ENCODE data around the gene RIPK1.
"Not testable (repeated sequence)": the region's sequence is repeated elsewhere in the genome, so short reads cannot be mapped to it uniquely, and the experiment has no call there.

The RIPK1 gene

GRCh38 chr6:3068329-3069214 lies at the start of gene RIPK1:
RIPK1 (plus strand) TSS chr6:3068494; CDS start chr6:3076824, 8,330 bp downstream.
- peak; percentile 77 to 95 (median 88) for DNase-seq (ENCODE audit: low read depth in 3 of 3, low spot score in 1 of 3)

- no peak for DNase-seq (ENCODE audit: low read depth in 3 of 3, low spot score in 1 of 3)
These were observed 49.2 kb upstream of the RIPK1 start for GRCh38 chr6:3019065-3019464.

- DNase-seq (ENCODE audit: low read depth in 3 of 3, low spot score in 1 of 3), result no peak
These were observed 48.5 kb upstream of the RIPK1 start for GRCh38 chr6:3019749-3020320.

GRCh38 chr6:3020976-3021598 lies 47.2 kb upstream of the RIPK1 start:
- not testable (repeated sequence) for DNase-seq (ENCODE audit: low read depth in 3 of 3, low spot score in 1 of 3)

GRCh38 chr6:3022765-3023662 lies 45.3 kb upstream of the RIPK1 start:
- no peak for DNase-seq (ENCODE audit: low read depth in 3 of 3, low spot score in 1 of 3)

GRCh38 chr6:3023663-3024483 lies 44.4 kb upstream of the RIPK1 start:
- DNase-seq (ENCODE audit: low read depth in 3 of 3, low spot score in 1 of 3), result peak; percentile 76 to 80 (median 77)

- DNase-seq (ENCODE audit: low read depth in 3 of 3, low spot score in 1 of 3), result no peak
These were observed 41.3 kb upstream of the RIPK1 start for GRCh38 chr6:3026791-3027626.

GRCh38 chr6:3028156-3028555 lies 40.1 kb upstream of the RIPK1 start:
- not testable (repeated sequence) for DNase-seq (ENCODE audit: low read depth in 3 of 3, low spot score in 1 of 3)

GRCh38 chr6:3031857-3032640 lies 36.2 kb upstream of the RIPK1 start:
- DNase-seq (ENCODE audit: low read depth in 3 of 3, low spot score in 1 of 3), result no peak

- DNase-seq (ENCODE audit: low read depth in 3 of 3, low spot score in 1 of 3), result no peak
These were observed 35.3 kb upstream of the RIPK1 start for GRCh38 chr6:3032986-3033385.

GRCh38 chr6:3033652-3034051 lies 34.6 kb upstream of the RIPK1 start:
- DNase-seq (ENCODE audit: low read depth in 3 of 3, low spot score in 1 of 3), result no peak

- DNase-seq (ENCODE audit: low read depth in 3 of 3, low spot score in 1 of 3), result no peak
These were observed 32.9 kb upstream of the RIPK1 start for GRCh38 chr6:3035397-3035796.

GRCh38 chr6:3036861-3037637 lies 31.2 kb upstream of the RIPK1 start:
- no peak for DNase-seq (ENCODE audit: low read depth in 3 of 3, low spot score in 1 of 3)

GRCh38 chr6:3037638-3038365 lies 30.5 kb upstream of the RIPK1 start:
- DNase-seq (ENCODE audit: low read depth in 3 of 3, low spot score in 1 of 3), result no peak

- DNase-seq (ENCODE audit: low read depth in 3 of 3, low spot score in 1 of 3), result no peak
These were observed 28.9 kb upstream of the RIPK1 start for GRCh38 chr6:3039384-3039783.

GRCh38 chr6:3041147-3041546 lies 27.1 kb upstream of the RIPK1 start:
- no peak for DNase-seq (ENCODE audit: low read depth in 3 of 3, low spot score in 1 of 3)

GRCh38 chr6:3041606-3042005 lies 26.7 kb upstream of the RIPK1 start:
- DNase-seq (ENCODE audit: low read depth in 3 of 3, low spot score in 1 of 3), result no peak
